Fibroblast of mammary gland (primary cell): ENCODE data around the gene TEK.
A peak's percentile ranks its signal among the peaks of the same experiment; 100 is the strongest.

Source experiments
- DNase-seq: peaks from one replicate; pipeline ENCODE4 v3.0.0-alpha.2; 2010; ENCODE audit warnings: low read depth
- H3K4me3 ChIP-seq: 2 replicates; pipeline ENCODE4 v1.5.1; 2011; ENCODE audit warnings: low read depth, mild to moderate bottlenecking, low read length, moderate library complexity; ENCODE audit not compliant: control insufficient read depth
- TF ChIP-seq, protein P1 (sequence below): conservative IDR thresholded peaks from 2 replicates; pipeline ENCODE4 v1.5.1; 2011; ENCODE audit warnings: low read depth, low read length, inconsistent platforms; ENCODE audit not compliant: control insufficient read depth, insufficient read depth

The TEK gene

DNA sequence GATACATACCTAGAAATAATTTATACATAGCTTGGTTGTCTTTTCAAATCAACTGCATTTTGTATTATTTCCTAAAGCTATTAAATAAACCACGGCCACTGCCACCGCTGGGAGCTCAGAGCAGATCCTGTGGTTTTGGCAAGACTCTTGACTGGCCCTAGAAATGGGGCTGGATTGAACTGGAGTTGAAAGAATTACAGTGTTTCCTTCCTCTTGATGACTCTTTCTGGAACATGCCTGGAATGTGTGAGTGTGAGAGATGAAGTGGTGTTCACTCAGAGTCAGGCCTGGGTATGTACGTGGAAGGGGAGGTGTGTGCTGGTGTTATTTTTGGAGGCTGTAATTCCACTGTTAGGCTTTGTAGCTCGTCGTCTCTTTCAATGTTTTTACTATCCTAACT lies 45.9 kb downstream of the TEK start:
- DNase-seq = peak; percentile 83
- no peak overlapping the region for H3K4me3 ChIP-seq
- TF ChIP-seq, protein P1, sequence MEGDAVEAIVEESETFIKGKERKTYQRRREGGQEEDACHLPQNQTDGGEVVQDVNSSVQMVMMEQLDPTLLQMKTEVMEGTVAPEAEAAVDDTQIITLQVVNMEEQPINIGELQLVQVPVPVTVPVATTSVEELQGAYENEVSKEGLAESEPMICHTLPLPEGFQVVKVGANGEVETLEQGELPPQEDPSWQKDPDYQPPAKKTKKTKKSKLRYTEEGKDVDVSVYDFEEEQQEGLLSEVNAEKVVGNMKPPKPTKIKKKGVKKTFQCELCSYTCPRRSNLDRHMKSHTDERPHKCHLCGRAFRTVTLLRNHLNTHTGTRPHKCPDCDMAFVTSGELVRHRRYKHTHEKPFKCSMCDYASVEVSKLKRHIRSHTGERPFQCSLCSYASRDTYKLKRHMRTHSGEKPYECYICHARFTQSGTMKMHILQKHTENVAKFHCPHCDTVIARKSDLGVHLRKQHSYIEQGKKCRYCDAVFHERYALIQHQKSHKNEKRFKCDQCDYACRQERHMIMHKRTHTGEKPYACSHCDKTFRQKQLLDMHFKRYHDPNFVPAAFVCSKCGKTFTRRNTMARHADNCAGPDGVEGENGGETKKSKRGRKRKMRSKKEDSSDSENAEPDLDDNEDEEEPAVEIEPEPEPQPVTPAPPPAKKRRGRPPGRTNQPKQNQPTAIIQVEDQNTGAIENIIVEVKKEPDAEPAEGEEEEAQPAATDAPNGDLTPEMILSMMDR = no peak

DNA sequence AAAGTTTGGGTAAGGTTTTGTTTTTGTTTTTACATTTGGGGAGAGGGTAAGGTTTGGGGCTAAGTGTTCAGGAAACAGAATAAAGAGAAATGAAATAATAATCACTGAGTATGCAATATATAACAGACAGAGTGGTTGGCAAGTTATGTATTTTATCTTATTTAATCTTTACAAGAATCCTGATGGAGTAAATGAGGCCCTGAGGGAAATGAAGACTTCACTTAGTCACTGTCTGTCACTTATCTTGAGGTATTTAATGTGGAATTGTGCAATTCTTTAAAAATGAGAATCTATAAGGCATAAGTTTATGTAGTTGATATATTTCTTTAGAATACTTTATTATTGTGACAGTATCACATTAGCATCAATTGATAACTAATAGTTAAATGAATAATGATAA lies 48.1 kb downstream of the TEK start:
- no peak for DNase-seq
- TF ChIP-seq, protein P1 = no peak
- H3K4me3 ChIP-seq = no peak overlapping the region

DNA sequence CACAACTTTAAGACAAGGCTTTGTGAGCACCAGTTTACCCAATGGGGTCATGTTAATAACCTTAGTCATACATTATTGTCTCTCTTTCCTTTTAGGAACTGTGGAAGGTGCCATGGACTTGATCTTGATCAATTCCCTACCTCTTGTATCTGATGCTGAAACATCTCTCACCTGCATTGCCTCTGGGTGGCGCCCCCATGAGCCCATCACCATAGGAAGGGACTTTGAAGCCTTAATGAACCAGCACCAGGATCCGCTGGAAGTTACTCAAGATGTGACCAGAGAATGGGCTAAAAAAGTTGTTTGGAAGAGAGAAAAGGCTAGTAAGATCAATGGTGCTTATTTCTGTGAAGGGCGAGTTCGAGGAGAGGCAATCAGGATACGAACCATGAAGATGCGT lies 48.7 kb downstream of the TEK start:
- TF ChIP-seq, protein P1 = no peak
- no peak for DNase-seq
- H3K4me3 ChIP-seq = no peak overlapping the region

DNA sequence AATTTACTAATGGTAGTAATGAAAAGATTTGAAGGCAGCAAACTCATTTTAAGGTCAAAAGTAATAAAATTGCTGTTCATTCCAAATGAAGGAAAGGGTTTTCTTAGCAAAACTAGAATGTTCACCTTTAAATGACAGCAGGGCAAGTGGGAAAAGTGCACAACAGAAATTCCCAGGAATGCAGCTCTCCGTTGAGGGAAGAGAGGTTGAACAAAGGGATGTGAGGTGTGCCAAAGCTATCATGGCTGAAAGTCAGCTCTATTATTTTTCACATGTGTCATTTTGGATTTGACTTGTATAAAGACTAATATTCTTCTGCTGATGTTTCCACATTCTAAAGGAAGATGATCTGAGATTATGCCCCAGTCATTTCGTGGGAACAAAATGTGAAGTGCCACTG lies 51.6 kb downstream of the TEK start:
- no peak overlapping the region for H3K4me3 ChIP-seq
- no peak for DNase-seq
- TF ChIP-seq, protein P1 = no peak

DNA sequence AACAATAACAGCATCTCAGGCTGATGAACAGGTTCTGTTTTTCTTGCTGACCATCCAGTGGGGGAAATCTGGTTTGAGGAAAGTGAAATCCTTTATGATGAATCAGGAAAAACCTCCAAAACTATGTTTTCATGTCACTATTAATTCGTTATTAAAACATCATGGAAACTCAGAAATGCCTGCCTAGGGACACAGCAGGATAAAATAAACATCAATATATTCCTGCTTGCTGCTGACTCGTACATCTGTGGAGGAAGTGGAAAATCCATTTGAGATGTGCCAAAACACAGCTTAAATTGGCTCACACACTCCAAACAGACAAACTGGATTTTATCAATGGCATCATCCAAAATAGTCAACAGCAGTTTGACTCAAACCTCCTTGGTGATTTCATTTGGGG lies 53.0 kb downstream of the TEK start:
- H3K4me3 ChIP-seq = no peak overlapping the region
- DNase-seq = peak; percentile 56
- TF ChIP-seq, protein P1 = no peak

DNA sequence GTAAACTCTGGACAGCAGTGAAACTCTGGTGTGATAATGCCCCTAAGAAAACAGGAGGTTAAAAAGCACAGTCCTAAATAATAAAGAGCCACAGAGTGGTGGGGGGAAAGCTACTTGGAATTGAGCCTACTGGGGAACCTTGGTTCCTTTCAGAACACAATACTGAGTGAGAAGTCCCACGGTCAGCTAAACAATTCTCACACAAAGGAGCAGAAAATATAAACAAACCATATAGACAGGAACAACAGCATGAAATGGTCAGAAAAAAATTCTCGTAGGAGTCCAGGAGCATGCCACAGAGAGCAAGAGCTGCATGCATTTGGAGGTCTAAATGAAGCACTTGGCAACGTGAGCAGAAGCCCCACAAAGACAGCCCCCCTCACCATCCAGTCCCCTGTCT lies 56.0 kb downstream of the TEK start:
- TF ChIP-seq, protein P1 = no peak
- DNase-seq = no peak

DNA sequence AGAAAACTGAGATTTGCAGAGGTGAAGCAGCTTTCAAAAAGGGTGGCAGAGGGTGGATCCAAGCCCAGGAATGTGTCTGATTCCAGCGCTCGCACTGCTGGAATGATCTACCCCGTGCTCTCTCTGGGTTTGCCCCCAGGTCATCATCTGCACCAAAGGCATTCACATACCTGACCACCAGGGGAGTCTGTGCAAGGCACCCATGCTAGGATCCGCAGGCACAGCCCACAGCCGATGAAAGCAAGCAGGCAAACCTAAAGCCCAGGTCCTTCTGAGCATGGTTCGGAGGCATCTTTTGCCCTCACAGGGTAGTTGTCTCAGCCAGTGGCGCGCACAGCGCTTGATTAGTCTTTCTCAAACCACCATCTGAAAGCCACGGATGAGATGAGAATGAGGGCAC lies 56.6 kb downstream of the TEK start:
- no peak overlapping the region for H3K4me3 ChIP-seq
- DNase-seq = no peak
- TF ChIP-seq, protein P1 = no peak

More for the DNA sequence above, 56.0 kb downstream of the TEK start:
- no peak overlapping the region for H3K4me3 ChIP-seq
